Medulla oblongata (tissue), 1 donor: ENCODE results near the gene OXER1.

Source experiments
- DNase-seq: peaks from one replicate; pipeline ENCODE4 v3.0.0-alpha.2; 2015; ENCODE audit errors: extremely low spot score

The OXER1 gene

DNA sequence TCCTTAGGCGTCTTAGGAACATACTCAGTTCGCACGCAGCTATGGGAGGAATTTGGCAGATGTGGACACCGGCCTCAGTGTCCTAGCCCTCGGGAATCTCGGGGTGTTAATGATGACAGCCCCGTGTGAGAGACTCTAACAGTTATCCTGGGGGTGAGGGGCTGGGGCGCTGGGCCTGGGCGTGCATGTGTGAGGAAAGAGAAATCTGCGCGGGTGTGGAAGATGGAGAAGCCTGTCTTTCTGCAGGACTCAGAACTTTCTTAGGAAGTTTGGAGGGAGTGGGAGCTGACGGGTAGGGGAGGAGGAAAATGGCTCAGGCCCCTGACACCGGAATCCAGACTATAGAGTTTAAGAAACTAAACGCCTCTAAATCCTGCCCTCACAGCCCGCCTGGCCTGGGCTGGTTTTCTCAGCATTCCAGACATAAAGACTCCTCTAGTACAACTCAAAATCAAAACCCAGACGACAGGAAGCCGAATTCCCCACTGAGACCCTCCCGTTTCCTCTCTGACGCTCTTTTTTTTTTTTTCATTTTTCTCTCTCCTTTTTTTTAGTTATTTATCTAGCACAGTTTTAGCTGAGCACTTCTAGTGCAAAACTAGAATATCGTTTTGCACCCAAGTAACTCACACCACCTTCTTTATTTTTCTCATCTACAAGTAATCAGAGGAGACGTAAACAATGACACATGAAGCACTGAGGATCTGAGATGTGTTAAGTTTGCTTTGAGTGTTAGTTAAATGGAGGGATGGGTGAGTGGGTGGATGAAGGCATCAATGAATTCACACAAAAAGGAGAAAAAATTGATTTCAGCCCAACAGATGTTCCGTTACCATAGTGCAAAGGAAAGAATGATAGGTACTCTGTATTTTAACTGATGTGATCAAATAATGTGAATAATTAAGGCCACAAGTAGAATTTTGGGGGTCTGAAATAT, 29.7 kb upstream of the OXER1 start:
- DNase-seq, result no peak

DNA sequence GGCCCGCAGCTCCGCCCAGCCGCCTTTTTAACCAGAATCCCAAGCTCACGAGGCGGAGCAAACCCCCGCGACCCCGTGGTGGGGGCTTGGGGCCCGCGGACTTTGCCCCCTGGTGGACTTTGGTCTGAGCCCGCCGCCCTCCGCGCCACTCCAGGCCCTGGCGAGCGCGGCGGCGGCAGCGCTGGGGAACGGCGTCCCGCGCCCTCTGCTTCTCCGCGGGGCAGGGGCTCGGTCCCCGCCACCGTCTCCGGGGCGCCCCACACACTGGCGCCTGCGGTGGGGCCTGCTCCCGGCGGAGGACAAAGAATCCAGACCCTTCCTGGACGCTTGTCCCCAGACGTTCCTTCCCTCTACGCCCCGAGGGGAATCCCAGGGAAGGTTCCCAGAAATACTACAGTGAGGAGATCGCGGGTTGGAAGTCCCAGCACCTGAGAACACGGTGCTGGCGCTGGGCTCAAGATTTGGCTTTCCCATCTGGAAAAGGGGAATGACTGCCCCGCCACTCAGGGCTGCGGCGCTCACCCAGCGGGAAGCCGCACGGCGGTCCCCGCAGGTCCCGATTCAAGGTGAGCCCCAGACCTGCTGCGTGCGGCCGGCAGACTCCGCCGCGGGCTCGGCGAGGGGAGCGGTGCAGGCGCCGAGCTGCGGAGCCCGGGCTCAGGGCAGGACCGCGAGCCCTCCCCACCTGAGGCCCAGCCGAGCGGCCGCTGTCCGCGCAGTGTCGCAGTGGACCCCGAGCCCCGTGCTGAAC, 28.8 kb upstream of the OXER1 start, which contains the start of gene HAAO:
HAAO (minus strand) TSS at position 1 of the 751 bp plus-strand sequence. CDS start 47 bp downstream, outside the sequence.
- DNase-seq, result peak; percentile 29

DNA sequence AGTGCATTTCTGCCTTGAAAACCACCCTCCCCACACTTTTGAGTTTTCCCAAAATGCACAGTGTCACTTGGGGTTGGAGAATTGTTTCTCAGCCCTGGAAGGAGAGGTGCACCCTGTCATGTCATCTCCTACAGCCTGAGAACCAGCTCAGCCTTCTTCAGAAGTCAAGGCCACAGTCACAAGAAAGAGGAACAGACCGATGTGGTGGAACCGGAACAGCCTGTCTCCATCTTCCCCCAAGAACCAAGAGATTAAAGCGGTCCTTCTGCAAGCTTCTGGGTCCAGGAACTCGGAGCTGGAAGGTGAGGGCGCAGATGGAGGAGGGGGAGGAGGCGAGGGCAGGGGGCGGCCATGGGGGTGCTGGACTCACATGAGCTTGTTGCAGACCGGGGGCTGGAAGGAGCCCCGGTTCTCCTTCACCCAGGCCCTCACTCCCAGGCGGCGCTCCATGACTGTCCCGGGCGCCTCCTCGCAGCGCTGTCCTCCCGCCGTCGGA, 28.2 kb upstream of the OXER1 start:
- DNase-seq, result peak; percentile 54

DNA sequence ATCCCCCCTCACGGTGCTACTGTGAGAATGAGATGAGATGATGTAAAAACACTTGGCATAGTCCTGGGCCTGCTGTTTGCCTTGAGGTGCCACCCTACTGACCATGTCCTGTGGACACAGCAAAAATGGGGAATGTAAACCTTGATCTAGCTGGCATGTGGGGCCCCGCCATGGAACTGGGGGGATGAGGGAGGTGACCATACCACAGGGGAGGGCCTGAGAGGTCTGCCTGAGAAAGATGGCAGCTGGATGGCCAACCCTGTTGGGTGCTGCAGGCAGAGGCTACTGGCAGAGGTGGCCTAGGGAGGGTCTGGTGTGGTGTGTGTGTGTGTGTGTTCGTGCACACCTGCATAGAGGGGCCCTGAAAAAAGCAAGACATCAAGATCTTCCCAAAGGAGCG, 27.7 kb upstream of the OXER1 start:
- DNase-seq, result no peak

DNA sequence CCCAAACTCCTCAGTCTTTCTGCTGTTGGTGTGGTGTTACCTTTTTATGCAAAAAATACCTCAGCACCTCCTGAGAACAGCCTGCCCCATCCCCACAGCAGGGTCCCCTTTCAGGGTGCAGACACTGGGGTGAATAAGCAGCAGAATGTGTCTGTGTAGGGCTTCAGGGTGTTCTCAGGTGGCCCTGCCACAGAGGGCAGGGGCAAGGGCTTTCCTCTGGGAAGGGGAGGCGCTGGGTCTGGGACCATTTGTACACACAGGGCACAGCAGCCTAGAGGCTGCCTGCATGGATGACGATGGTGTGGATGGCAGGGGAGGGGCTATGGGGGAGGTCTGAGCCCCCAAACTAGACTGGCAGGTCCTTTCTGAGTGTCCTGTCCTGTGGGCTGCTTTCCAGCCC, 25.8 kb upstream of the OXER1 start:
- DNase-seq, result no peak

DNA sequence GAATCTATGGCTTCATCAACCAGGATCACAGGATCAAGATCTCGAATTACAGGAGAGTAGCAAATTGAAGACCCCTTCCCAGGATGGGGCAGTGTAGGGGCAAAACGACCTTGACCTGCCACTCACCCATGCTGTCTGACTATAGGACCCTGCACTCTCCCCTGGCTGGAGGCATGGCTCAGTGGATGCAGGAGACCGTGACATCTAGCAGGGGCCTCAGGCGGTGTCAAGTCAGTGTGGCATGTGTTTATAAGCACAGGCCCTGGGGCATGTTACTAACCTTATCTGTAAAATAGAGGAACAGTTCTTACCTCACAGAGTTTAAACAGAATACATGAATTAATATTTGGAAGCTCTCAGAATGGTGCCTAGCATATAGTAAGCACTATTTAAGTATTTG, 24.9 kb upstream of the OXER1 start:
- DNase-seq, result no peak

DNA sequence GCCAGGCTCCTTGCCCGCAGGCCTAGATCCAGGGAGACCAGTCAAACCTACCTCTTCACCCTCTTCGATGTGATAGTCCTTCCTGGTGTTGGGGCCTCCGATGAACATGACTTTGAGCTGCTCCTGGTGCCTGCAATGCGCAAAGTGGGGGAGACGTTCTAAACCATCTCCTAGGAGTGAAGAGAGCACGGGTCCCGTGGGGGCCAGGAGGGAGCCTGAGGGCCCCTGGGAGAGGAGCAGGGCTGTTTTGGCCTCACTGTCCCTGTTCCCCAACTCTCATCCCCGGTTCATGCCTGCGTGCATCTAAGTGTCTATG, 24.5 kb upstream of the OXER1 start:
- DNase-seq, result no peak

DNA sequence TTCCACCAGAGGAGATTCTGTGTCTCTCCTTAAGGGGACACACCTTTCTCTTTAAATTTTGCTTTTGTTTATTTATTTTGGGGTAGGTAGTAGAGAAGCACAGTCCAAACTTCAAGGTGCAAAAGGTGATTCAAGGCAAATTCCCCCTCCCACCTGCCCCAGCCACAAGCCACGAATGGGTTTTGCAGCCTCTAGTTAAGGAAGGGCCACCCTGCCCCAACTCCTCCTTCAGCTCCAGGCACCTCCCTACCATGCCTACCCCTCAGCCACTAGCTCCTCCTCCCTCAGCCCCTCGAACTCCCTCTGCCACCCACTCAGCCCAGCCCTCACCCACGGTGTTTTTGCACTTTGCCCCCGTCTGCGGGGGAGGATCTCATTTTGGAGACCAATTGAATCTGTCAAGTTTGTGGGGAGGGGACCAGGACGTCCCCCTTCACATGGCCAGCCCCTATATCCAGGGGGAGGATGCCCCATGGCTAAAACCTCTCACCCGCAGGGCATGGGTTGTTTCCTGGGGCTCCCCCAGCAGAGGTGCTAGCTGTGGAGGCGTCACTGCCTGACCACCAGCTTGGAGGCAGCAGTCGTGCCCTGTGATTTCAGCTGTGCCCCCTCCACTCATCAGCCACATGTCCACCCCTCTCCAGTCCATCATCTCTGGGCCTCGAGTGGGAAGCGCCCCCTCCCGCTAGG, 24.0 kb upstream of the OXER1 start:
- DNase-seq, result no peak

DNA sequence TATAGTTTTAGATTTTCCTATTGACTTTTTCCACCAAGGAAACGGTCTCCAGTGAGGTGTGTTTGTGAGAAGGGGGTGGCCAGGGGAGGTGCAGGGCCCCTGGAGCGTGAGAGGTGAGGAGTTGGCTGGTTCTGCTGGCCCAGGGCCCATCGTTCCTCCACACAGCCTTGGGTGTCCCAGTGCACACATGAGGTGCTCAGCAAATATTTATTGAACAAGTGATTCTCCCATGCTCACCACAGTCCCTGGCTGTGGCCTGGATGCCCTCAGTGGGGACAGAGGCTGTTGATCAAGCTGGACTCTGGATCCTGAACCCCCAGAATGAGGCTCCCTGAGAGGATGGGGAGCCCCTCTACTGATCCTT, 23.5 kb upstream of the OXER1 start:
- no peak for DNase-seq

DNA sequence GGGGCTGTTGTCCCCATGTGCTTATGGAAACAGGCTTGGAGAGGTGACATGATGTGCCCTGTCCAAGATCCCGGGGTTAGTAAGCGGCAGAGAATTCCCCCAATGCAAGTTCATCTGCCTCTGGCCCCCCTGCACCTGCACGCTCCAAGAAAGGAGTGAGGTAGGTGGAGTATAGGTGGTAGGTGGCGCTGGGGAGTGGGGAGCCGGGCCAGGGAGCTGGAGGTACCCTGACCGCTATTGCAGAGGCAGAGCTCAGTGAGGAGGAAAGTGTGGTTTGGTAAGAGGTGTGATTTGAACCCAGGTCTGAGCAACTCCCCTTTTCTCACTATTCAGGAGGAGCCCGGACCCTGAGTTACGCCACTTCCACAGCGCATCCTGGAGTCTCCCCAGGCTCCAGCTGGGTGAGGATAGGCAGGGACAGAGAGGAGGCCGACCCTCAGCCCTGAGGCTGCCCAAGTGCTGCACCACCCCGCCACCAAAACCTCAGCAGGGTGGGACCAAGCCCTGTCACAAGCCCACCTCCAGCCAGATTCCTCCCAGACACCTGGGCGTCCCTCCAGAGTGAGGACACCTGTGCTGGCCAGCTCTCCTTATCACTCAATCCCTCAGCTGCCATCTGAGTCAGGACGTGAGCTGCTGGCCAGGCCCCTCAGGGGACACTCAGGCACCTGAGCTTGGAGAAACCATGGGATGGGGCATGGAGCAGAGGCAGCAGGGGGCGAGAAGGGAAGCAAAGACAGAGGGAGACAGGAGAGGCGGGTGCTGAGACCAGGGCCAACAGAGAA, 22.8 kb upstream of the OXER1 start:
- DNase-seq, result no peak

DNA sequence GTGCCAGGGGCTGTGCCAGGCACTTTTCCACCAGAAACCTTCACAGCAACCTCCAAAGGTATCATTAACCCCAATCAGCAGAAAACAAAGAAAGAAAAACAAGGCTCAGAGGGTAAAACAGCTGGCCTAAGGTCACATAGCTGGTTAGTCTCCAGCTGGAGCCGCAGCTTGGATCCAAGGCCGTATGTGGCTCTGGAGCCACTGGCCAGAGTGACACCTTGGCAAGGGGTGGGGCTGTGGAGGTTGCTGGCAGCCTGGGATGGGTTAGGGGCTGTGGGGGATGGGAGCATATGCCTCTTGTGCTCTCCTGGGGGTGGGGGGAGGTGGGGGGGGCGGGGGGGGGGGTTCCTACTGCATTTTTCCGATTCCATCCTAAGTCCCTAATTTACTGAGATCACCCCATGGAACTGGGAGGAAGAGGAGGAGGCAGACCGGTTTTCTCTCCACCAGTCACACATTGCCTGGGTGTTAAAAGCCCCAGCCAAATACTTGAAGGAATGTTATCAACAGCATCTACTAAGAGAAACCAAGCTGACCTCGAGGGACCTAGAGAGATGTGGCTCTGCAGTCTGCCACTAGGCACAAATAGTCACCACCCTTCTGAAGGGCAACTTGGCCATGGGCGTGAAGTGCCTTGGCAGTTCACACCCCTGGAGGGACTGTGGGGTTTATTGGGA, 20.4 kb upstream of the OXER1 start:
- no peak for DNase-seq

DNA sequence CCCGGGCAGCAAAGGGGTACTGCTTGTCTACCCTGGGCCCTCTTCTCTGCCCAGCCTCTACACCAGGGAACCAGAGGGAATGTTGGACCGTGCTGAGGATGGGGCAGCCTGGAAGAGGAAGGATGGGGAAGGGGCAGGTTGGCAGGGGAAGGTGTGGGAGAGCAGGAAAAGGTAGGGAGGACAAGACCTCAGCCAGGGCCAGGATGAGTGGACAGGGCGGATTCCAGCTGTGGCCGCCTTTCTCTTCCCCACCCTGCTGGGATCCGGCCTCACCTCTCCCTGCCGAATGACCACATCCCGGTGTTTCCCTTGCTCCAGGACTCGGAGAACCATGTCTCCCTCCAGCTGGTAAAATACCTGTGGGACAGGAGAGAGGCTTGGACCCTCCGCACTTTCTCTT, 19.6 kb upstream of the OXER1 start:
- DNase-seq, result no peak

DNA sequence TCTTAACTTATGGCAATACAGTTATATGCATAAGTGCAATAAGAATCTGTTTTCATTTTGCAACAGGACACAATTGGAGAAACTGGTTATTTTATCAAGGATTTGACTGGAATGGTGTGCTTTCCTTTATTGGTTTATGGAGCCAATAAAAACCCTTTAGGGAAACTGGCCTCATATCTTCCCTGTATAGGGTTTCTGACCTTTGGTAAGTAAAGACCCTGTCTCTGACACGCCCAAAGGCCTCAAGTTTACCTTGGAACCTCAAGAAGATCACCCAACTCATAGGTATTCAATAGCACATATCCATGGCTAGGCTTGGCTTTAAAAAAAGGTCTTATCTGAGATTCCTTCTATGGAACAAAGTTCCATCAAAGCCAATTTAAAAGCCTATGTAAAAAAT, 17.2 kb upstream of the OXER1 start:
- DNase-seq, result no peak

DNA sequence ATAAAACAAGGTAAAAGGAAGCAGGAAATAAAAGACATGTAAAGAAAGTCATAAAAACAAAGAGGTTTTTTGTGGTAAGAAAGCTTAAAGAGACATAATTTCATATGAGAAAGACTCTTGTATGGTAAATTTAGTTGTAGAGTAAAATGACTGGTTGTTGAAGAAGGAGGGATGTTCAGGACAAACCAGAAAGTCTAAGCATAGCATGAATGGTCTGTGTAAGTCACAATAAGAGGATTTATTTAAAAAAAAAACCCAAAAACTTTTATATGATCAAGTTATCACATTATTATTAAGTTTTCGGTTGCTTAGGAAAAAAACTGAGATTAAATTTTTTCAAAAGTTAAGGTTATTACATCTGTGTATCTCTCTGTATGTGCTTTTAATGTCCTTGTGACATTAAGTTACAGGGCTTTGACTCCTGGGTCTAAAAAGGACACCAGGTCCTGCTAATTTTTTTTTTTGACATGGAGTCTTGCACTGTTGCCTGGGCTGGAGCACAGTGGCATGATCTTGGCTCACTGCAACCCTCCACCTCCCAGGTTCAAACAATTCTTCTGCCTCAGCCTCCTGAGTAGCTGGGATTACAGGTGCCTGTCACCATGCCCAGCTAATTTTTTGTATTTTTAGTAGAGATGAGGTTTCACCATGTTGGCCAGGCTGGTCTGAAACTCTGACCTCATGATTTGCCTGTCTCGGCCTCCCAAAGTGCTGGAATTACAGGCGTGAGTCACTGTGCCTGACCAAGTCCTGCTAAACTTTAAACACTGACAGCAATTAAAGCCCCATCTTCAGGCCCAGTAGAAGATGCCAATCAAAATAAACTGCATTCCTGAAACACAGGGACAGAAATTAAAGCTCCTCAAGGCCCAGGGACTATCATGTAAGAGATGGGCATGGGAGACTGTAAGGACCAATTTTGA, 14.2 kb upstream of the OXER1 start:
- DNase-seq, result no peak

DNA sequence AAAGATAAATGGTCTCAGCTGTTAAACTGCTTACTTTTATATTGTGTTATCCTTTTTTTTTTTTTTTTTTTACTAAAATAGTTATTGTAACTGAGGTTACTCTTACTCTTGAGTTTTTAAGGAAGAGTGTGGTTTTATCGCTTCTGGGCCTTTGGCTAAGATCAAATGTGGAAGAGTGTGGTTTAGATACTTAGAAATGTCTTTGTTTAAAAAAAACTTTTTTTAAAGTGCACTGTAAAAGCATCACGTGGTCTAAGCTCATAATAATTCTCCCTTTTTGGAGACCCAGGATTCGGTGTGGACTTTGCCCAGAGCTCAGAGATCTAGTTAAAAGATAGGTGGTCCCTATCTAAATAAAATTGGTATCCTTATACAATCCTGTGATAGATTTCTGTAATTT, 11.9 kb upstream of the OXER1 start:
- DNase-seq, result no peak

DNA sequence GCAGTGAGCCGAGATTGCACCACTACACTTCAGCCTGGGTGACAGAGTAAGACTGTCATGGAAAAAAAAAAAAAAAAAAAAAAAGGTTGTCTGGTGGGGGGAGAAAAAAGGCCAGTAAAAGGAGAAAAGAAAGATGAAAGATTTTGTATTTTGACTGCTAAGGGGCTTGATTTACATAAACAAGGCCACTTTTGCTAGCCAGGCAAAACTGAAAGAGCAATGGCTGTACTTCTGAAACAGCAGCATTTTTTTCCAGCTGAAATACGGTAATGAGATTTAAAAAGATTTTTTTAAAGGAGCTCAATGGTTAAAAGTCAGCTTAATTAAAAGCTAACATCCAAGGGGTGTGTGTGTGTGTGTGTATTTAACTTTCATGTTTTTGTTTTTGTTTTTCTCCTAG, 11.3 kb upstream of the OXER1 start:
- DNase-seq, result no peak

DNA sequence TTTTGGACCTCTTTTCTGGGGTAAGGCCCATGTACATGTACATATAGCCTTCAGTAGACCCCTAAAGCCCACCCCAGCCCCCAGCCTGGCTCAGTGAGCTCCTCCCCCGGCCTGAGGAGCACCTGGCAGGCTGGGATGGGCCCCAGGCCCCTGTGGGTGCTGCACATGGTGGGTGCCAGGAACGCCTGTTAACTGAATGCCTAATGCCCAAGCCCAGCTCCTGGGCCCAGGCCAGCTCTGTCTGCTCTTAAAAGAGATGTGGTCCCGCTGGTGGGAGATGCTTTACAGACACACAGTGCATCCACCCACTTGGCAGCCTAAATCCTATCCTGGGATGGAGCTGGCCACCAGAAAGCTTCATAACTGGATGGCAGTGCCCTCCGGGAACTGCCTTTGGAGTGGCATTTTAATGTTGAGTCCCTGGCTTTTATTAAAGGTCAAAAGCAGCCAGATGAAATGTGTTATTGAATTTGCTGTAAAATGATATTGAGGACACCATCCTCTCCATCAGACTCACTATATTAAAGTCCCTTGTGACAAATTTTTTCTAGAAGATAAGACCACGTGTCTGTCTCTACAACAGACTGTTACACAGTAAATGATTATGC, 7.7 kb upstream of the OXER1 start:
- no peak for DNase-seq

DNA sequence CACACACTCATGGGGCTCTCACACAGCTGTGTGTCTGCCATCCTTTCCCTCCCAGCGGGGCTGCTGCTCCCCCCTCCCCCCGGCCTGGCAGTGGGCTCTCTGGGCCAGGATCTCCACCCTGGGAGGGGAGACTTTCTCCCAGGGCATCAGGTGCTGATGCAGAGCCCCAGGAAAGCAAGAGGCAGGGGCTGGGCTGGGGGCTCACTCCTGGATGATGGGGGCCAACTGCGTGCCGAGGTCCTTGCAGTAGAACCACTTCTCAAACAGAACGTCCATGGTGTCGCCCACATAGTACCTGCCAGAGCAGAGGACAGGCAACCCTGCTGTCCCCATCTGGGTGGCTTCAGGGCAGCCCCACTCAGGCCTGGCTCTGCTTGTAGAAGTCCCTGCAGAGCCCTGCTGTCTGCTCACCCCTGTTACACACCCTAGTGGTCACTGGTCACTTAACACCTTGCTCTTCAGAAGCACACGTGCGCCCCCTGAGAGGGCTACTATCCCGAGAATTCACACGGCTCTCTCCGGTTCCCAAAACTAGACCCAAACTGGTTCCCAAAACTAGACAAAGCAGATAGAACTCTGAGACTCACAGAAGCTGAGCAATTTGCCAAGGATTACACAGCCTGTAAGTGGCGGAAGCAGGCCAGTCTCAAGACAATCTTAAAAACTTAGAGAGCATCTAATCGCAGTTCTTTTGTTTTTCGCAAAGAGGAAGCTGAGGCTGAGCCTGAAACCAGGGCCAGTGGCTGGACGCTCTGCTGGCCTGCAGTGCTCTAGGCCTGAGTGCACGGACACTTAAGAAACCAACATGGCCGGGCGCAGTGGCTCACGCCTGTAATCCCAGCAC, 6.6 kb upstream of the OXER1 start:
- peak; percentile 79 for DNase-seq
